ENCODE results near the gene CDH5. TPM values are rescaled to one million over a fixed set of nuclear protein-coding genes. Genes with fewer than 3 reads are reported as not detected.

Gene CDH5
- polyA plus RNA-seq, 1 donor = 76.2 TPM

- DNase-seq (ENCODE audit: low read depth) = no peak
Observed at GRCh38 chr16:66390346-66391108, 24.0 kb downstream of the CDH5 start.

GRCh38 chr16:66391726-66392670, 25.5 kb downstream of the CDH5 start:
- no peak for DNase-seq (ENCODE audit: low read depth)

- DNase-seq (ENCODE audit: low read depth) = no peak
Observed at GRCh38 chr16:66395806-66396555, 29.5 kb downstream of the CDH5 start.

- DNase-seq (ENCODE audit: low read depth) = no peak
Observed at GRCh38 chr16:66397736-66398433, 31.4 kb downstream of the CDH5 start.

- no peak for DNase-seq (ENCODE audit: low read depth)
Observed at GRCh38 chr16:66399031-66399430, 32.5 kb downstream of the CDH5 start.

GRCh38 chr16:66399930-66400329, 33.4 kb downstream of the CDH5 start:
- DNase-seq (ENCODE audit: low read depth) = no peak

GRCh38 chr16:66400503-66401380, 34.3 kb downstream of the CDH5 start:
- DNase-seq (ENCODE audit: low read depth) = no peak

- DNase-seq (ENCODE audit: low read depth) = no peak
Observed at GRCh38 chr16:66401610-66402009, 35.1 kb downstream of the CDH5 start.

- no peak for DNase-seq (ENCODE audit: low read depth)
Observed at GRCh38 chr16:66402166-66402565, 35.7 kb downstream of the CDH5 start.

- no peak for DNase-seq (ENCODE audit: low read depth)
Observed at GRCh38 chr16:66402591-66403230, 36.2 kb downstream of the CDH5 start.

- no peak for DNase-seq (ENCODE audit: low read depth)
Observed at GRCh38 chr16:66403531-66404145, 37.1 kb downstream of the CDH5 start.

- no peak for DNase-seq (ENCODE audit: low read depth)
Observed at GRCh38 chr16:66405057-66405783, 38.7 kb downstream of the CDH5 start.

- DNase-seq (ENCODE audit: low read depth) = no peak
Observed at GRCh38 chr16:66406534-66407221, 40.2 kb downstream of the CDH5 start.

GRCh38 chr16:66408163-66409048, 41.9 kb downstream of the CDH5 start:
- DNase-seq (ENCODE audit: low read depth) = peak; percentile 29

GRCh38 chr16:66409156-66409555, 42.7 kb downstream of the CDH5 start:
- DNase-seq (ENCODE audit: low read depth) = no peak

GRCh38 chr16:66412182-66412581, 45.7 kb downstream of the CDH5 start:
- no peak for DNase-seq (ENCODE audit: low read depth)

- DNase-seq (ENCODE audit: low read depth) = no peak
Observed at GRCh38 chr16:66414891-66415290, 48.4 kb downstream of the CDH5 start.
